GM18511 (cell line): ENCODE measurements around the gene SLC34A1.
A peak's percentile ranks its signal among the peaks of the same experiment; 100 is the strongest.
"Not testable (repeated sequence)": the region's sequence is repeated elsewhere in the genome, so short reads cannot be mapped to it uniquely, and the experiment has no call there.

Source experiments
- ATAC-seq: cut with Tn5 transposase; IDR thresholded peaks from one replicate; pipeline ENCODE4 v1.9.1; 2021; ENCODE audit warnings: mild to moderate bottlenecking, moderate library complexity; ENCODE audit not compliant: unreplicated experiment

Gene SLC34A1

GRCh38 chr5:177367981-177368868, 16.0 kb upstream of the SLC34A1 start:
- no peak for ATAC-seq

GRCh38 chr5:177368869-177369644, 15.2 kb upstream of the SLC34A1 start:
- ATAC-seq: no peak

GRCh38 chr5:177369645-177370440, 14.4 kb upstream of the SLC34A1 start:
- no peak for ATAC-seq

GRCh38 chr5:177370488-177371119, 13.6 kb upstream of the SLC34A1 start:
- ATAC-seq: peak; percentile 58

GRCh38 chr5:177371120-177372033, 12.9 kb upstream of the SLC34A1 start:
- ATAC-seq: no peak

- no peak for ATAC-seq
Observed at GRCh38 chr5:177372034-177372896, 12.0 kb upstream of the SLC34A1 start.

GRCh38 chr5:177372910-177373309, 11.3 kb upstream of the SLC34A1 start:
- ATAC-seq: no peak

- ATAC-seq: no peak
Observed at GRCh38 chr5:177373806-177374205, 10.4 kb upstream of the SLC34A1 start.

- no peak for ATAC-seq
Observed at GRCh38 chr5:177374211-177374610, 10.0 kb upstream of the SLC34A1 start.

GRCh38 chr5:177375516-177375915, 8.7 kb upstream of the SLC34A1 start:
- not testable (repeated sequence) for ATAC-seq

GRCh38 chr5:177376107-177376506, 8.1 kb upstream of the SLC34A1 start:
- no peak for ATAC-seq

- ATAC-seq: no peak
Observed at GRCh38 chr5:177377851-177378776, 6.1 kb upstream of the SLC34A1 start.

GRCh38 chr5:177378884-177379883, 5.0 kb upstream of the SLC34A1 start:
- ATAC-seq: no peak

- no peak for ATAC-seq
Observed at GRCh38 chr5:177380805-177381126, 3.5 kb upstream of the SLC34A1 start.

- no peak for ATAC-seq
Observed at GRCh38 chr5:177382423-177383029, 1.7 kb upstream of the SLC34A1 start.

- no peak for ATAC-seq
Observed at GRCh38 chr5:177383181-177383580, 1.1 kb upstream of the SLC34A1 start.
